Measurements from ENCODE around the gene PDE8A. TPM values are rescaled to one million over a fixed set of nuclear protein-coding genes. Genes with fewer than 3 reads are reported as not detected.

PDE8A gene
- total RNA-seq, 2 donors from 2014 or later, result 34.2 to 50.1 TPM

- no peak for ATAC-seq
Observed at GRCh38 chr15:85097725-85098124, 116.1 kb downstream of the PDE8A start.

GRCh38 chr15:85099195-85099803 lies 117.6 kb downstream of the PDE8A start:
- ATAC-seq (no peak), DNase-seq (no peak)
- no peaks in the 10 kb centered on the region for H3K9me3 ChIP-seq
- intact Hi-C loops (cut with DNase I), result no loop called here
- no peak for TF ChIP-seq CTCF (IDR thresholded peaks at IDR 0.05)
- no peak for TF ChIP-seq POLR2A (IDR thresholded peaks at IDR 0.05)
- no peaks in the 10 kb centered on the region for H3K4me1 ChIP-seq
- no peak overlapping the region for H3K4me3 ChIP-seq
- H3K27ac ChIP-seq, result no peak overlapping the region
- WGBS, 2 donors, result 88 to 92% methylated on average over 10 of the region's 10 CpGs
- peaks cover 0 to 4% of the 10 kb centered on the region in 2 donors for H3K36me3 ChIP-seq (replicated peaks in 1 of 2; ENCODE audit: insufficient read depth in 1 of 2, low read depth in 2 of 2)
- H3K27me3 ChIP-seq, result no peaks in the 10 kb centered on the region

More at GRCh38 chr15:85097725-85098124, 116.1 kb downstream of the PDE8A start:
- H3K36me3 ChIP-seq (replicated peaks in 1 of 2; ENCODE audit: insufficient read depth in 1 of 2, low read depth in 2 of 2), result peaks cover 0 to 4% of the 10 kb centered on the region in 2 donors
- DNase-seq, result no peak
- TF ChIP-seq POLR2A (IDR thresholded peaks at IDR 0.05), result no peak
- TF ChIP-seq CTCF (IDR thresholded peaks at IDR 0.05), result no peak
- no peaks in the 10 kb centered on the region for H3K4me1 ChIP-seq
- 82 to 83% methylated on average over 2 of the region's 2 CpGs for WGBS, 2 donors
- intact Hi-C loops (cut with DNase I), result no loop called here
- no peak overlapping the region for H3K4me3 ChIP-seq
- no peak overlapping the region for H3K27ac ChIP-seq
- H3K9me3 ChIP-seq, result no peaks in the 10 kb centered on the region
- H3K27me3 ChIP-seq, result no peaks in the 10 kb centered on the region

GRCh38 chr15:85100186-85100937 lies 118.7 kb downstream of the PDE8A start:
- no peaks in the 10 kb centered on the region for H3K9me3 ChIP-seq
- no peaks in the 10 kb centered on the region for H3K27me3 ChIP-seq
- no peak for ATAC-seq
- WGBS, 2 donors, result 77 to 83% methylated on average over 10 of the region's 10 CpGs
- H3K36me3 ChIP-seq (replicated peaks in 1 of 2; ENCODE audit: insufficient read depth in 1 of 2, low read depth in 2 of 2), result peaks cover 0 to 4% of the 10 kb centered on the region in 2 donors
- no peak overlapping the region for H3K4me3 ChIP-seq
- H3K4me1 ChIP-seq, result no peaks in the 10 kb centered on the region
- H3K27ac ChIP-seq, result no peak overlapping the region
- no peak for DNase-seq
- TF ChIP-seq CTCF (IDR thresholded peaks at IDR 0.05), result no peak
- TF ChIP-seq POLR2A (IDR thresholded peaks at IDR 0.05), result no peak
- intact Hi-C loops (cut with DNase I), result no loop called here

DNA sequence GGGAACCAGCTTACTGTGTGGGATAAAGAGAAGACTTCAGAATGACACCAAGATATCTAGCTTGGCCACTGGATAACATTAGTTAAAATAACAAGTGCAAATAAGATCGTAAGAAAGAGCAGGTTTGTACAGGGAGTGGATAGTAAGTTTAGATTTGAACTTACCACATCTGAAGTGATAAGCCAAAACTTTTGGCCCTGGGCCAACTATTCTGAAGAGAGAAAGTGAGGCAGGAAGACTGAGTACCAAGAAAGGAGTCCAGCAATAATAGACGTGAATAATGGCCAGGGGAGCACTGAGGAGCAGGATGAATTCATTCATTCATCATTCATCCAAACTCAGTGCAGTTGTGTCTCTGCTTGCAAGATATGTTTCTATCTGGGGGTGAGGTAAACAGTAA lies 122.9 kb downstream of the PDE8A start:
- Histone ChIP-seq H3K4me1 (no peaks in the 10 kb centered on the region), H3K4me3 (no peak overlapping the region), H3K27me3 (no peaks in the 10 kb centered on the region), H3K9me3 (no peaks in the 10 kb centered on the region), H3K27ac (no peak overlapping the region), H3K36me3 (replicated peaks in 1 of 2; ENCODE audit: insufficient read depth in 1 of 2, low read depth in 2 of 2) (peaks cover 0 to 4% of the 10 kb centered on the region in 2 donors)
- intact Hi-C loops (cut with DNase I), result no loop called here
- DNase-seq (no peak), ATAC-seq (no peak)
- WGBS, 2 donors, result 64 to 66% methylated on average over 2 of the region's 2 CpGs
- no peak for TF ChIP-seq CTCF (IDR thresholded peaks at IDR 0.05)
- TF ChIP-seq POLR2A (IDR thresholded peaks at IDR 0.05), result no peak
